GM06990 (cell line): ENCODE results near the gene CCL25.
"Not testable (repeated sequence)": the region's sequence is repeated elsewhere in the genome, so short reads cannot be mapped to it uniquely, and the experiment has no call there.

Experiments
- DNase-seq: peaks from one replicate; pipeline ENCODE4 v3.0.0-alpha.2; 2011; ENCODE audit not compliant: insufficient read length; ENCODE audit errors: extremely low read depth
- H3K27me3 ChIP-seq: replicated peaks from 2 replicates; pipeline ENCODE4 v1.6.0; 2011; ENCODE audit warnings: low read length; ENCODE audit not compliant: control insufficient read depth, insufficient read depth
- H3K36me3 ChIP-seq: 2 replicates; pipeline ENCODE4 v1.5.1; 2011; ENCODE audit warnings: low read length; ENCODE audit not compliant: control insufficient read depth, insufficient read depth
- H3K4me3 ChIP-seq: replicated peaks from 2 replicates; pipeline ENCODE4 v1.5.1; 2011; ENCODE audit warnings: low read depth, mild to moderate bottlenecking, control low read depth, low read length
- TF ChIP-seq, protein P1 (sequence below): IDR thresholded peaks from 2 replicates; pipeline ENCODE4 v1.5.1; 2011; ENCODE audit warnings: low read length, control low read depth, mild to moderate bottlenecking, inconsistent platforms; ENCODE audit not compliant: insufficient read depth, poor library complexity, severe bottlenecking

CCL25 gene

DNA sequence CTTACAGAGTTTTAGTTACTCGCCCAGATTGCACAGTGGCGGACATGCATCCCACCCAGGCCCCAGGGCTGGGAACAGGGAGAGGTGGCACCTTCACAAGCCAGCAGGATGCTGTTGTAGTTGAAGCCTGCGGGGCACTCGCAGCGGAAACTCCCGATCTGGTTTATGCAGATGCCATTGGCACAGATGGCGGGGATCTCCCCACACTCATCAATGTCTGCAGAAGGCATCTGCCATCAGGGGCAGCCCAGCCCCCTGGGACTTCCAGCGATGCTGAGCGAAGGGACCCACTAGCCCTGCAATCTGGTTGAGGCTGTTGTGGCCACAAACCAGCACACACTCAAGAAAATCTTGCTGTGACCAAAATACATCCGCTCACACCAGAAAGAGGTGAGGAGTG is 44.6 kb downstream of the CCL25 start:
- H3K36me3 ChIP-seq, result no peaks in the 10 kb centered on the region
- no peaks in the 10 kb centered on the region for H3K27me3 ChIP-seq
- no peak for DNase-seq
- TF ChIP-seq, protein P1, sequence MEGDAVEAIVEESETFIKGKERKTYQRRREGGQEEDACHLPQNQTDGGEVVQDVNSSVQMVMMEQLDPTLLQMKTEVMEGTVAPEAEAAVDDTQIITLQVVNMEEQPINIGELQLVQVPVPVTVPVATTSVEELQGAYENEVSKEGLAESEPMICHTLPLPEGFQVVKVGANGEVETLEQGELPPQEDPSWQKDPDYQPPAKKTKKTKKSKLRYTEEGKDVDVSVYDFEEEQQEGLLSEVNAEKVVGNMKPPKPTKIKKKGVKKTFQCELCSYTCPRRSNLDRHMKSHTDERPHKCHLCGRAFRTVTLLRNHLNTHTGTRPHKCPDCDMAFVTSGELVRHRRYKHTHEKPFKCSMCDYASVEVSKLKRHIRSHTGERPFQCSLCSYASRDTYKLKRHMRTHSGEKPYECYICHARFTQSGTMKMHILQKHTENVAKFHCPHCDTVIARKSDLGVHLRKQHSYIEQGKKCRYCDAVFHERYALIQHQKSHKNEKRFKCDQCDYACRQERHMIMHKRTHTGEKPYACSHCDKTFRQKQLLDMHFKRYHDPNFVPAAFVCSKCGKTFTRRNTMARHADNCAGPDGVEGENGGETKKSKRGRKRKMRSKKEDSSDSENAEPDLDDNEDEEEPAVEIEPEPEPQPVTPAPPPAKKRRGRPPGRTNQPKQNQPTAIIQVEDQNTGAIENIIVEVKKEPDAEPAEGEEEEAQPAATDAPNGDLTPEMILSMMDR, result no peak
- no peak overlapping the region for H3K4me3 ChIP-seq

DNA sequence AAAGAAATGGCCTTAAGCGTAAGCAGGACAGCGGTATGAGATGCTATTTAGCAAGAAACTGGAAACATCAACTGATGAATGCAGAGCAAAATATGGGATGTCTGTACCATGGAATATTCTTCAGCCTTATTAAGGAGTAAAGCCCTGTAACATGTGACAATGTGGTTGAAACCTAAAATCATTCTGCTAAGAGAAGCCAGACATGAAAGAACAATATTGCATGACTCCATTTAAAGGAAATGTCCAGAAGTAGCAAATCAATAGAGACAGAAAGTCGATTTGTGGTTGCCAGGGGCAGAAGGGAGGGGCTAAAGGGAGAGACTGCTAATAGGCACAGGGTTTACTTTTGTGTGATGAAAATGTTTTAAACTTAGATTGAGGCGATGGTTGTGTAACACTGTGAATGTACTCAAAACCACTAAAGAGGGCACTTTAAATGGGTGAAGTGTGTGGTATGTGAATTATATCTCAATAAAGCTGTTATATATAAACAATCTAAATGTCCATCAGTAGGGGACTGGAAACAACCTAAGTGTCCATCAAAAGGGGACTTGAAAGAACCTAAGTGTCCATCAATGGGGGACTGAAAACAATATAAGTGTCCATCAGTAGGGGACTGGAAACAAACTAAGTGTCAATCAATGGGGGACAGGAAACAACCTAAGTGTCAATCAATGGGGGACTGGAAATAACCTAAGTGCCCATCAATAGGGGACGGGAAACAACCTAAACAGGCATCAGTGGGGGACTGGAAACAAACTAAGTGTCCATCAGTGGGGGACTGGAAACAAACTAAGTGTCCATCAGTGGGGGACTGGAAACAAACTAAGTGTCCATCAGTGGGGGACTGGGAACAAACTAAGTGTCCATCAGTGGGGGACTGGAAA is 45.4 kb downstream of the CCL25 start:
- no peak for DNase-seq
- no peaks in the 10 kb centered on the region for H3K27me3 ChIP-seq
- H3K36me3 ChIP-seq, result no peaks in the 10 kb centered on the region
- no peak overlapping the region for H3K4me3 ChIP-seq
- TF ChIP-seq, protein P1, result no peak

DNA sequence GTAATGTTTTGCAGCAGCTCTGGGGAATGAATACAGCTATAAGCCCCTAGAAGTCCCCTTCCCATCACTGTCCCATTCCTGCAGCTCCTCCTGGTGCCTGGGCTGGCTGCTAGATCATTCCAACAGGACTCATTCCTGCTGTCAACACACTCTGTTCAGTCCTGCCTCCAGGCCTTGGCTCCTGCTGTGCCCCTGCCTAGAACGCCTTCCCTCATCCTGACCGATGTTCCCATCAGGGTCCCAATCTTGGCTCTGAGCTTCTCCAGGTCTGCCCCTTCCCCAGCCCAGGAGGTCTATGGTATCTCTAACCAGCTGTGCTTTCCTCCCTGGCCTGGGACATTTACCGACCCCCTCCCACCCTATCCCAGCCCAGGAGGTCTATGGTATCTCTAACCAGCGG is 48.8 kb downstream of the CCL25 start:
- DNase-seq, result no peak
- H3K27me3 ChIP-seq, result no peaks in the 10 kb centered on the region; the same call in 1 of the 2 replicates
- no peaks in the 10 kb centered on the region for H3K36me3 ChIP-seq
- no peak overlapping the region for H3K4me3 ChIP-seq
- TF ChIP-seq, protein P1, result no peak

DNA sequence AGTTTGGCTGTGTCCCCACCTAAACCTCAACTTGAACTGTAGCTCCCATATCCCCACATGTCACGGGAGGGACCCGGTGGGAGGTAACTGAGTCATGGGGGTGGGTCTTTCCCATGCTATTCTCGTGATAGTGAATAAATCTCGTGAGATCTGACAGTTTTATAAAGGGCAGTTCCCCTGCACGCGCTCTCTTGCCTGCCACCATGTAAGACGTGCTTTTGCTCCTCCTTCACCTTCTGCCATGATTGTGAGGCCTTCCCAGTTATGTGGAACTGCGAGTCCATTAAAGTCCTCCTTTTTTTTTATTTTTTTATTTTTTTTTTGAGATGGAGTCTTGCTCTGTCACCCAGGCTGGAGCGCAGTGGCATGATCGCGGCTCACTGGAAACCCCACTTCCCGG is 49.4 kb downstream of the CCL25 start:
- H3K36me3 ChIP-seq, H3K27me3 ChIP-seq, H3K4me3 ChIP-seq, DNase-seq: not testable (repeated sequence)

DNA sequence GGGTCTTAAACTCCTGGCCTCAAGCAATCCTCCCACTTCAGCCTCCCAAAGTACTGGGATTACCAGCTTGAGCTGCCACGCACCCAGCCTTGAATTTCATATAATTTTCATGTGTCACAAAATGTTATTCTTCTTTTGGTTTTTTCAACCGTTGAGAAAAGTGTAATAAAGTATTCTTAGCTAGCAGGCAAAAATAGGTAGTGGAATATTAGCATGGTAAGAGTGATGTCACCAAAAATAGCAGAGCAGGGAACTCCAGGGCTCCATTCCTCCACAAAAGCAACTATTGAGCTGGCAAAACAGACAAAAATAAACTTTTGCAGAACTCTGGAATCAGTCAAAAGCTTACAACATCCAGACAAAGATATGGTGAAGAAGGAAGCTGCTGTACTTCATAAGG is 52.9 kb downstream of the CCL25 start:
- Histone ChIP-seq H3K27me3 (no peaks in the 10 kb centered on the region; the same call in 1 of the 2 replicates), H3K4me3 (no peak overlapping the region), H3K36me3 (no peaks in the 10 kb centered on the region)
- no peak for DNase-seq
- TF ChIP-seq, protein P1, result no peak

DNA sequence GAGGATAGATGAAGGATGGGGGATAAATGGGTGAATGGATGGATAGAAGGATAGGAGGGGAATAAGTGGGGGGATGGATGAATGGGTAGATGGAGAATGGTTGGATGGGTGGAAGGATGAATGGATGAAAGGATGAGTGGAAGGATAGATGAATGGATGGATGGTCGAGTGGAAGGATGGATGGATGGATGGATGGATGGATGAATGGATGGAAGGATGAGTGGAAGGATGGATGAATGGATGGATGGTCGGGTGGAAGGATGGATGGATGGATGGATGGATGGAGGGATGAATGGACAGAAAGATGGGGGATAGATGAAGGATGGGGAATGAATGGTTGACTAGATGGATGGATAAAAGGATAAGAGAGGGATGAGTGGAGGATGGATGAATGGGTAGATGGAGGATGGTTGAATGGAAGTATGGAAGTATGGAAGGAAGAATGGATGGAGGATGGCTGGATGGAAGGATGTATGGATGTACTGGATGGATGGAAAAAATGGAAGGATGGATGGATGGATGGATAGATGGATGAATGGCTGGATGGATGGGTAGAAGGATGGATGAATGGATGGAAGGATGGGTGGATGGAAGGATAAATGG is 54.8 kb downstream of the CCL25 start:
- Histone ChIP-seq H3K4me3 (no peak overlapping the region), H3K36me3 (no peaks in the 10 kb centered on the region), H3K27me3 (no peaks in the 10 kb centered on the region; the same call in 1 of the 2 replicates)
- no peak for DNase-seq
- TF ChIP-seq, protein P1, result no peak
